Body of pancreas (tissue), 4 donors: ENCODE data around the gene YJU2. TPM values are rescaled to one million over a fixed set of nuclear protein-coding genes. Genes with fewer than 3 reads are reported as not detected.

ENCODE experiments used
- ATAC-seq: fragments of 150-250 bp; one replicate; pipeline ENCODE4 v1.9.1; 2016
- DNase-seq, 4 donors: peaks; one replicate each; pipeline ENCODE4 v3.0.0-alpha.2; 2019
- H3K27ac ChIP-seq, 4 donors: fragments of 200-600 bp; sonication (generic); 1 replicate in 3 of 4; 2 replicates in 1 of 4; pipeline versions ENCODE4 v1.5.1 to v1.6.1; 2016 to 2019; ENCODE audit warnings: mild to moderate bottlenecking in 1 of 4, mixed read lengths in 1 of 4, moderate library complexity in 1 of 4
- H3K27me3 ChIP-seq, 2 donors: fragments of 200-600 bp; sonication (generic); one replicate each; pipeline ENCODE4 v1.6.0; 2016; ENCODE audit warnings: mild to moderate bottlenecking in 1 of 2
- H3K36me3 ChIP-seq, 2 donors: fragments of 200-600 bp; sonication (generic); replicated peaks in 1 of 2; 2 replicates each; pipeline ENCODE4 v1.5.1; 2016; ENCODE audit warnings: low read depth in 2 of 2; ENCODE audit not compliant: insufficient read depth in 1 of 2
- H3K4me1 ChIP-seq: fragments of 200-600 bp; sonication (generic); one replicate; pipeline ENCODE4 v1.6.0; 2016
- H3K4me3 ChIP-seq, 2 donors: fragments of 200-600 bp; sonication (generic); 1 replicate in 1 of 2; 2 replicates in 1 of 2; pipeline ENCODE4 v1.5.1; 2016 to 2019
- H3K9me3 ChIP-seq, 3 donors: fragments of 200-600 bp; sonication (generic); 1 replicate in 2 of 3; 2 replicates in 1 of 3; pipeline ENCODE4 v1.5.1; 2016
- CTCF ChIP-seq, 7 experiments: fragments of 450-650 bp in 4 of 7; fragments of 200-600 bp in 3 of 7; sonication (generic) in 3 of 7; IDR thresholded peaks; one replicate each; pipeline ENCODE4 v1.5.1; 2016 to 2019; ENCODE audit warnings: antibody characterized with exemption in 7 of 7
- POLR2A ChIP-seq, 3 donors: fragments of 450-650 bp; IDR thresholded peaks; one replicate each; pipeline ENCODE4 v1.6.1; 2016; ENCODE audit warnings: antibody characterized with exemption in 3 of 3, mild to moderate bottlenecking in 2 of 3
- WGBS, 2 donors: methylation state at CpG; one replicate each; pipeline ENCODE4 v1.1.5; 2017; 5-methylcytosine and 5-hydroxymethylcytosine counted together
- intact Hi-C: fragments of 100-400 bp; cut with DNase I; formaldehyde crosslinking; loops from one replicate; pipeline ENCODE4 v1.15.1; 2023
- total RNA-seq, 2 donors: library from RNA; depleted of rRNA; stranded (reverse); fragments of >200 nt; gene quantifications; one replicate each; pipeline ENCODE4 v1.1.0, GENCODE V29; 2016

YJU2 gene
- total RNA-seq, 2 donors from 2014 or later, result 15.5 to 20.2 TPM

DNA sequence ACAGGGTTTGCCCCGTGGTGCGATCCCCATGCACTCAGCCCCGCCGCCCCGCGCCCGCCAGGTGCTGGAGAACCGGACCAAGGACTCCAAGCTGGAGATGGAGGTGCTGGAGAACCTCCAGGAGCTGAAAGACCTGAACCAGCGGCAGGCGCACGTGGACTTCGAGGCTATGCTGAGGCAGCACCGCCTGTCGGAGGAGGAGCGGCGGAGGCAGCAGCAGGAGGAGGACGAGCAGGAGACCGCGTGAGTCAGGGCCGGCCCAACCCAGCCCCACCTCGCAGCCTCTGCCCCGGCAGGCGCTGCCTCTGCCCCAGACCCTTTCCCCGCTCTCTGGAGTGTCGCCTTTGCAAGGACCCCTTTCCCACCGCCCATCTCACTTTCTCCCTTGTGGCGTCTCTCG is 11.3 kb downstream of the YJU2 start:
- WGBS, 2 donors, result 89 to 98% methylated on average over 20 to 28 of the region's 28 CpGs
- Histone ChIP-seq H3K36me3 (peaks cover 26 to 43% of the 10 kb centered on the region in 2 donors), H3K4me3 (no peak overlapping the region), H3K27ac (no peak overlapping the region), H3K9me3 (no peaks in the 10 kb centered on the region), H3K27me3 (no peaks in the 10 kb centered on the region), H3K4me1 (no peaks in the 10 kb centered on the region)
- intact Hi-C loops, result no loop called here
- no peak for DNase-seq
- no peak for TF ChIP-seq CTCF (IDR thresholded peaks at IDR 0.05)
- ATAC-seq, result no peak

GRCh38 chr19:4260613-4261191 is 13.8 kb downstream of the YJU2 start:
- WGBS, 2 donors, result 95 to 96% methylated on average over 11 of the region's 11 CpGs
- DNase-seq (no peak), ATAC-seq (no peak)
- TF ChIP-seq CTCF (IDR thresholded peaks at IDR 0.05) (no peak), POLR2A (IDR thresholded peaks at IDR 0.05) (no peak)
- Histone ChIP-seq H3K4me1 (no peaks in the 10 kb centered on the region), H3K27ac (no peak overlapping the region), H3K9me3 (no peaks in the 10 kb centered on the region), H3K4me3 (no peak overlapping the region), H3K36me3 (peaks cover 10 to 34% of the 10 kb centered on the region in 2 donors), H3K27me3 (no peaks in the 10 kb centered on the region)
- intact Hi-C loops, result no loop called here

DNA sequence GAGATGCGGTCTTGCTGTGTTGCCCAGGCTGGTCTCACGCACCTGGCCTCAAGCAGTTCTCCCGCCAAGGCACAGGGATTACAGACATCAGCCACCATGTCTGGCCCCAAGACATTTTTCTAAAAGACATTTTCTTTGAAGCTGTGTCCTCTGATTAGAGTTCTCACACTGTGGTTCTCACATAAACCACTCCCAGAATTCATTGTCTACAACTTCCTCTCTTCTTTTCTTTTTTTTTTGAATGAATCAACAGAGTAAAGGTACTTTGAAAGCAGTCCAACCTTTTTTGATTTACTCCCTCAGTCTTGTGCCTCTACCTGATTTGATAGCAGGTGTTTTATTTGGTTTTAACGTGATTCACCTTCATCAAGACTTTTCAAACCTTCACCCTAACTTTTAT is 17.9 kb downstream of the YJU2 start:
- TF ChIP-seq POLR2A (IDR thresholded peaks at IDR 0.05) (no peak), CTCF (IDR thresholded peaks at IDR 0.05) (no peak)
- Histone ChIP-seq H3K27me3 (no peaks in the 10 kb centered on the region), H3K36me3 (peaks cover 6 to 33% of the 10 kb centered on the region in 2 donors), H3K4me3 (no peak overlapping the region), H3K9me3 (no peaks in the 10 kb centered on the region), H3K4me1 (peaks cover 17% of the 10 kb centered on the region), H3K27ac (no peak overlapping the region)
- DNase-seq (no peak), ATAC-seq (no peak)
- 62 to 64% methylated on average over 4 of the region's 4 CpGs for WGBS, 2 donors
- intact Hi-C loops, result loop anchor here (5.0 kb wide), 1 partner anchor 87 kb away; no protein-coding TSS in a partner anchor

DNA sequence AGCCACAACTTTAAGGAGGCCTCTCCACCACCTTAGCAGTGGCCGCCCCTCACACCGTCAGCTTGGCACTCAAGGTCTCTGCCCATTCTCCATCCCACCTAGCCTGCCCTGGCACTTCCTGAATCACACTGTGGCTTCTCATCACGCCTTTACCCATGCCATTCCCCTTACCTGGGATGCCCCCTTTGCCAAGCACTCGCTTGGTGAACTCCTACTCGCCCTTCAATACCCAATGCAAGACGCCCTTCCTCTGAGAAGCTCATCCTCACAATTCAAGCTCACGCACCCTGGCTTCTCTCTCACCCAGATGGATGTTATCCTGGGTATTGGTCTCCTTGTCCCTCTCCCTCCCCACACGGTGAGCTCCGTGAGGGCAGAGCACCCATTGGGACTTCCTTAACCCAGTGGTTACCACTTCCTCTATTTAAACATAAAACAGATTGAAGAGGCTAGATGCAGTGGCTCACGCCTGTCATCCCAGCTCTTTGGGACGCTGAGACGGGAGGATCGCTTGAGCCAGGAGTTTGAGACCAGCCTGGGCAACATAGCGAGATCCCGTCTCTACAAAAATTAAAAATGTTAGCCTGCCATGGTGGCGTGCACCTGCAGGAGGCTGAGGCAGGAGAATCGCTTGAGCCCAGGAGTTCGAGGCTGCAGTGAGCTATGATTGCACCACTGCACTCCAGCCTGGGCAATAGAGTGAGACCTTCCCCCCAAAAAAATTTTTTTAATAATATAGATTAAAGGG is 19.5 kb downstream of the YJU2 start:
- 87 to 92% methylated on average over 18 of the region's 18 CpGs for WGBS, 2 donors
- DNase-seq, result no peak
- peaks cover 17% of the 10 kb centered on the region for H3K4me1 ChIP-seq
- H3K27ac ChIP-seq, result no peak overlapping the region
- ATAC-seq, result no peak
- intact Hi-C loops, result loop anchor here (5.0 kb wide), 1 partner anchor 86 kb away; no protein-coding TSS in a partner anchor
- peaks cover 6 to 33% of the 10 kb centered on the region in 2 donors for H3K36me3 ChIP-seq
- no peaks in the 10 kb centered on the region for H3K9me3 ChIP-seq
- TF ChIP-seq CTCF (IDR thresholded peaks at IDR 0.05) (no peak), POLR2A (IDR thresholded peaks at IDR 0.05) (no peak)
- H3K4me3 ChIP-seq, result no peak overlapping the region
- no peaks in the 10 kb centered on the region for H3K27me3 ChIP-seq
